HG03378 (cell line): Measurements from ENCODE around the gene CCDC127.
"Not testable (repeated sequence)": the region's sequence is repeated elsewhere in the genome, so short reads cannot be mapped to it uniquely, and the experiment has no call there.

Source experiments
- ATAC-seq: cut with Tn5 transposase; IDR thresholded peaks from one replicate; pipeline ENCODE4 v1.9.1; 2021; ENCODE audit warnings: mild to moderate bottlenecking, moderate library complexity; ENCODE audit not compliant: unreplicated experiment

The CCDC127 gene

GRCh38 chr5:174876-175465, 43.0 kb downstream of the CCDC127 start:
- ATAC-seq = no peak

DNA sequence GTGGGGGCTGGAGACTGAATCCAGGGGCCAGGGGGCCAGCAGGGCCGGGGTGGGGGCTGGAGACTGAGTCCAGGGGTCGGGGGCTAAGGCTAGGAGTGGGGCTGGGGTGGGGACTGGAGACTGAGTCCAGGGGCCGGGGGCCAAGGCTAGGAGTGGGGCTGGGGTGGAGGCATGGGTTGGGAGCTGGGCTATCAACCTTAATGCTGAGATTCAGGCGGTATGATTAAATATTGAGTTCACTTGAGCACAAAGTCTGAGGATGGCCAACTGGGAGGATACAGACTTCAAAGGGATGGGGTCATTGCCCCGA, 43.7 kb downstream of the CCDC127 start:
- ATAC-seq = no peak

DNA sequence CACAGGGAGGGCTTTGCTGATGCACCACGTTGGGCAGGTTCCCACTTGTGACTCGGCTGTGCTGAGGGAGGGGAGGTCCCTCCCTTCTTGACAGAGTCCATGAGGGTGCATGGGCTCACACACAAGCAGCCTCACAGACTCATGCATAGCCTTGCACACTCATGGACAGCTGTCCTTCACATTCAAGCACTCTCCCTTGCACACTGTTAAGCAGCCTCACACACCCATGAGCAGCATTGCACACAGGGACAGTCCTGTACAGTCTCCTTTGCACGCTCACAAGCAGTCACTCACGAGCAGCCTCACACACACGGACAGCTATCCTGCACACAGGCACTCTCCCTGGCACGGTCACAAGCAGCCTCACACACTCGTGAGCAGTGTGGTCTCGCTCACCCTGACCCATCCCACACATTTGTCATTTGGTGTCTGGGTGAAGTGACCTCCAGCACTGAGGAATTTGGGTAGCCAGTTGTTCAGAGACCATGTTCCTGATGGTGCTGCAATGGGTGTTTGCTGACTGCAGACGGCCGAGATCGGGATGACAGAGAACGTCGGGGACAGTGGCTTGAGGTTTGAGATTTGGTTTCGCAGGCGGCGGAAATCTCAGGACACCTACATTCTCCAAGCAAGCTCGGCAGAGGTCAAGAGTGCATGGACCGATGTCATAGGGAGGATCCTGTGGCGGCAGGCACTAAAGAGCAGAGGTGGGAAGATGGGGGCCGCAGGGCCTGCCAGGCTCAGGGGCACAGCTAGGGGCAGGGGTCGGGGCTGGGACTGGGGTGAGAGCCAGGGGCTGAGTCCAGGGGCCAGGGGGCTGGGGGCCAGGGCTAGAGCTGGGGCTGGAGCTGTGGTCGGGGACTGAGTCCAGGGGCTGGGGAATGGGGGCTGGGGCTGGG, 44.3 kb downstream of the CCDC127 start:
- no peak for ATAC-seq

DNA sequence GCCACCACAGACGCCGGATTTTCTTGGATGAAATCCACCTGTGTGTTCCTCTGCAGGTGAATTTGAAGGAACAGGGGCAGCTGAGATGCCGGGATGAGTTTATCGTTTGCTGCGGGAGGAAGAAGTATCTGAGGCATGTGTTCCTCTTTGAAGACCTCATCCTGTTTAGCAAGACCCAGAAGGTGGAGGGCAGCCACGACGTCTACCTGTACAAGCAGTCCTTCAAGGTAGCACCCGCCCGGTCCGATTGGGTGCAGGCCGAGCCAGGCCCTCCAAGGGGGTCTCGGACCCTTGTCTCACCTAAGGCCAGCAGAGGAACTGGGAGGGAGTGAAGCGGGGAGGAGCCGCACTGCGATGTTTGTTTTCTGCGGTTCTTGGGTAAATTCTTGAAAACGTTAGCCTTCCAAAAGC, 45.1 kb downstream of the CCDC127 start:
- ATAC-seq = no peak

GRCh38 chr5:172421-172820, 45.5 kb downstream of the CCDC127 start:
- ATAC-seq = no peak

DNA sequence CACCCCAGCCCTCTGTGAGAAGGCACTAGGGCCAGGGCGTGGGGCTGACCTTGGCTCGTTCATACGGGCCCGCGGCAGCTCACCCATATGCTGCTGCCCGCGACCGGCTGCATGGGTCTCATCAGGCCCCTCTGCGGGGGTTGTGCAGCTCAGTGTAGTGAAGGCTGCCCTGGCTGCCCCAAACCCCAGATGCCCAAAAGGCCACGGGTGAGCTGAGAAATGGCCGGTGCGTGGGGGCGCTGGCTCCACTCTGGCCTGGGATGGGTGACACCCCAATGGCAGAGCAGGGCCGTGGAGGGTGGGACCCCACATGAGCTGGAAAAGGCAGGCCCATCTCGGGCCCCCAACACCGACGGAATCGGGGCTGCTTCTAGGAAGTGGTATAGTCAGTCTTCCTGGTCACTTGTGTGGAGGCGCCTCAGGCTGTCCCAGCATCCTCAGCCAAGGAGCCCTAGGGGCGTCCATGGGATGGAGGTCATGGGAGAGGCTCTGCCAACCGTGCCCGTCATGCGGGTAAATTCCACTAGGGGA, 46.1 kb downstream of the CCDC127 start:
- no peak for ATAC-seq

DNA sequence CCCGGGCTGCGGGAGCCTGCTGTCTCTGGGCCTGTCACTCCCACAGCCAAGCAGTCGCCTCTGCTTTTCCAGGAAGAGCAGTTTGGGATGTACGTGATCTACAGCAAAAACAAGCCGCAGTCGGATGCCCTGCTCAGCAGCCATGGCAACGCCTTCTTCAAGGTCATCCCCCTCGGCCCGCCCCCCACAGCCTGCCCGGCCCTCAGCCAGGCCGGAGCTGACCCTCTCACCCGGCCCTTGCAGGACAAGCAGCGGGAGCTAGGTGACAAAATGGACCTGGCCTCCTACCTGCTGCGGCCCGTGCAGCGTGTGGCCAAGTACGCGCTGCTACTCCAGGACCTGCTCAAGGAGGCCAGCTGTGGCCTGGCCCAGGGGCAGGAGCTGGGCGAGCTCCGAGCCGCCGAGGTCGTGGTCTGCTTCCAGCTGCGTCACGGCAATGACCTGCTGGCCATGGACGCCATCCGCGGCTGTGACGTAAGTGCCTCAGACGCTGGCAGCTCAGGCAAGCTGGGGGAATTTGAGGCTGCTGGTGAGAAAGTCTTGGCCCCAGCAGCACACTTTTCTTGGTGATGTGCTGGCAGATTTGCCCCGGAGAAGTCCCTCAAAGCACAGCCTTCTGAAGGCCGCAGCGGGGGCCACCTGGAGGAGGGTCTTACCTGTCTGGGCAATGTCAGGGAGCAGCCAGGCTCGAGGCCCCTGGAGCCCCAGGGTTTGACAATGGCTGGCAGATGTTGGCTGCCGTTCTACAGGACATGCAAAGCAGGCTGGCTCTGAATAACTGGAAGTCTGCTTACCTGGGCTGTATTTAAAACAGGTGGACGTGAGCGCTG, 46.8 kb downstream of the CCDC127 start:
- ATAC-seq = no peak

- ATAC-seq = no peak
Observed at GRCh38 chr5:169728-170094, 48.2 kb downstream of the CCDC127 start.

- ATAC-seq = no peak
Observed at GRCh38 chr5:169071-169727, 48.8 kb downstream of the CCDC127 start.

DNA sequence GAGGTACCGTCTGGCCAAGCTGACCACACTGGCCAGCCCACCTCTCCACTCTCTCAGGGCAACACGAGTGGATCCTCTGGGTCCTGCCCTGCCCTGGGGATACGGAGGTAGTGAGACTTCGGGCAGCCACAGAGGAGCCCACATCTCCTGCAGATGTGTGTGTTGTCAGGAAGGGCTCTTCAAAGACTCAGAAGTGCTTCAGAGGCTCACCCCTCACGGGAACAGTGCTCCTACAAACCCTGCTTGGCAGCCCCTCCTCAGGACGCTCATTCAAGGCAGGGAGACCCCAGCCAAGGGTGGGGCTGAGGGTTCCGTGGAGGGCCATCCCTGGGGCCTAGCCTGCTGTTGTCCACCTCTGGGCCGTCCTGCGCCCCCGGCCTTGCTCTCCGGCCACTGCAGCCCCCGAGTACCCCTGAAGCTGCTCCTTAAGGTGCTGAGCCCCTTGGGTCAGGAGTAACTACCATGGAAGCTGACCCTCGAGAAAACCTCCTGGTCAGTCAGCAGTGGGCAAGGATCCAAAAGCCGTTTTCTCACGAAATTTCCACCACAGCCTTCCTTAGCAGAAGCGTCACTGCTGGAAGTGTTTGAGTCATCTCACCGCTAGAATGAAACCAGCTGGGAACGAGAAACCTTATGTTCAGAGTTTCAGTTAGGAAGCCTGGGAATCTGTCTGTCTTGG, 49.8 kb downstream of the CCDC127 start:
- ATAC-seq = no peak

GRCh38 chr5:167511-167910, 50.4 kb downstream of the CCDC127 start:
- no peak for ATAC-seq

GRCh38 chr5:166441-167372, 51.2 kb downstream of the CCDC127 start:
- no peak for ATAC-seq

- not testable (repeated sequence) for ATAC-seq
Observed at GRCh38 chr5:164783-165182, 53.2 kb downstream of the CCDC127 start.

DNA sequence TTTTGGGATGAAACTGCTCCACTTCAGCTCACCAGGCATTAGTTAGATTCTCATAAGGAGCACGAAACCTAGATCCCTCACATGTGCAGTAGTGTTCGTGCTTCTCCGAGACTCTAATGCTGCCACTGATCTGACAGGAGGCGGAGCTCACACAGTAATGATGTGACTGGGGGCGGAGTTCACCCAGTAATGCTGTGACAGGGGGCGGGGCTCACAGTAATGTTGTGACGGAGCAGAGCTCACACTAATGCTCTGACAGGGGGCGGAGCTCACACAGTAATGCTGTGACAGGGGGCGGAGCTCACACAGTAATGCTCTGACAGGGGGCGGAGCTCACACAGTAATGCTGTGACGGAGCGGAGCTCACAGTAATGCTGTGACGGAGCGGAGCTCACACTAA, 53.7 kb downstream of the CCDC127 start:
- ATAC-seq = no peak

DNA sequence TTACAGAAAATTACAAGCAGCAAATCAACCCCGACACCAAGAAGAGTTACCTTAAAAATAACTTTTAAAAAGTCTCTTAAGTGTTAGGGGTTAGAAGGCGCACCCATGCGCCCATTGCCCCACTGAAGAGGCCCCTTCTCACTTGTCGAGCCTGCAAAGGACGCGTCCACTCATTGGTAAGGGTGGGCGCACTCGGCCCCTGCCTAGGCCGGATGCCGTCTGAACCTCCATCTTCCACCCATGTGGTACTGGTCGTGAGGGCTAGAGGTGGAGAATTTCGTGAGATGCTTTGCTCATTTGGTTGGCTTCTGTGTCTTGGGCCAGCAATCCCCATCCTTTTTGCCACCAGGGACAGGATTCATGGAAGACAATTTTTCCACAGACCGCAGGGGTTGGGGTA, 54.1 kb downstream of the CCDC127 start:
- ATAC-seq = no peak

GRCh38 chr5:163338-163620, 54.7 kb downstream of the CCDC127 start:
- no peak for ATAC-seq

GRCh38 chr5:162565-163337, 55.2 kb downstream of the CCDC127 start:
- no peak for ATAC-seq

- ATAC-seq = no peak
Observed at GRCh38 chr5:162190-162564, 55.8 kb downstream of the CCDC127 start.

GRCh38 chr5:161803-162110, 56.2 kb downstream of the CCDC127 start:
- no peak for ATAC-seq
